Mucosa of descending colon (tissue), 3 donors: ENCODE data around the gene TMEM171. TPM values are rescaled to one million over a fixed set of nuclear protein-coding genes. Genes with fewer than 3 reads are reported as not detected.

Experiments
- ATAC-seq: fragments of 200-7000 bp; cut with Tn5 transposase; one replicate; pipeline ENCODE4 v1.9.1; 2020; ENCODE audit warnings: mild to moderate bottlenecking, moderate library complexity
- DNase-seq, 3 donors: peaks; one replicate each; pipeline ENCODE4 v3.0.0-alpha.2; 2020
- H3K36me3 ChIP-seq: fragments of 200-600 bp; one replicate; pipeline ENCODE4 v1.8.0; 2021; ENCODE audit warnings: low read depth, mild to moderate bottlenecking
- H3K4me1 ChIP-seq: fragments of 200-600 bp; one replicate; pipeline ENCODE4 v1.8.0; 2021; ENCODE audit warnings: low read depth, mild to moderate bottlenecking
- H3K4me3 ChIP-seq: fragments of 200-600 bp; one replicate; pipeline ENCODE4 v1.8.0; 2021; ENCODE audit warnings: mild to moderate bottlenecking
- H3K9me3 ChIP-seq: fragments of 200-600 bp; one replicate; pipeline ENCODE4 v1.8.0; 2021; ENCODE audit warnings: mild to moderate bottlenecking
- CTCF ChIP-seq: fragments of 200-600 bp; IDR thresholded peaks from one replicate; pipeline ENCODE4 v1.8.0; 2022; ENCODE audit warnings: antibody characterized with exemption, mild to moderate bottlenecking
- intact Hi-C, 2 donors: fragments of 100-400 bp; cut with DNase I in 1 of 2; cut with micrococcal nuclease in 1 of 2; formaldehyde crosslinking; loops; one replicate each; pipeline versions ENCODE4 v1.11.0 to v1.11.1; 2022; cut with DNase I, micrococcal nuclease
- total RNA-seq, 3 donors: library from RNA; stranded (reverse); fragmentation: NEBNext Ultra II Directional in 2 of 3; extraction: Animal tissue kit (Norgen Biotek cat#: 25700) in 2 of 3; gene quantifications; one replicate each; pipeline versions ENCODE4 v1.2.1 to v1.2.4, GENCODE V29; 2021 to 2023
- donor health status: DM: no; HTN: no; CAD: no; lungs with moderate emphysema.
- donor health status: DM: no; HTN: no; CAD: no.
- donor health status: DM: no; HTN: yes; CAD: no.

Gene TMEM171
- total RNA-seq, 3 donors from 2014 or later: 34.5 to 101 (median 70.9) TPM

- Histone ChIP-seq H3K9me3 (no peaks in the 10 kb centered on the region), H3K4me1 (peaks cover 4% of the 10 kb centered on the region), H3K36me3 (no peaks in the 10 kb centered on the region), H3K4me3 (no peak overlapping the region)
- DNase-seq (no peak), ATAC-seq (no peak)
- intact Hi-C loops: no loop called here
- no peak for TF ChIP-seq CTCF
Measured at GRCh38 chr5:73142035-73142434, 21.7 kb downstream of the TMEM171 start.

GRCh38 chr5:73143716-73144115 is 23.3 kb downstream of the TMEM171 start:
- peaks cover 4% of the 10 kb centered on the region for H3K4me1 ChIP-seq
- H3K36me3 ChIP-seq: no peaks in the 10 kb centered on the region
- DNase-seq (no peak), ATAC-seq (no peak)
- H3K4me3 ChIP-seq: no peak overlapping the region
- no peaks in the 10 kb centered on the region for H3K9me3 ChIP-seq
- intact Hi-C loops: no loop called here
- TF ChIP-seq CTCF: no peak

GRCh38 chr5:73149540-73149939 is 29.2 kb downstream of the TMEM171 start:
- H3K9me3 ChIP-seq: no peaks in the 10 kb centered on the region
- H3K36me3 ChIP-seq: no peaks in the 10 kb centered on the region
- ATAC-seq (no peak), DNase-seq (no peak)
- H3K4me3 ChIP-seq: no peak overlapping the region
- intact Hi-C loops: no loop called here
- no peaks in the 10 kb centered on the region for H3K4me1 ChIP-seq
- no peak for TF ChIP-seq CTCF

DNA sequence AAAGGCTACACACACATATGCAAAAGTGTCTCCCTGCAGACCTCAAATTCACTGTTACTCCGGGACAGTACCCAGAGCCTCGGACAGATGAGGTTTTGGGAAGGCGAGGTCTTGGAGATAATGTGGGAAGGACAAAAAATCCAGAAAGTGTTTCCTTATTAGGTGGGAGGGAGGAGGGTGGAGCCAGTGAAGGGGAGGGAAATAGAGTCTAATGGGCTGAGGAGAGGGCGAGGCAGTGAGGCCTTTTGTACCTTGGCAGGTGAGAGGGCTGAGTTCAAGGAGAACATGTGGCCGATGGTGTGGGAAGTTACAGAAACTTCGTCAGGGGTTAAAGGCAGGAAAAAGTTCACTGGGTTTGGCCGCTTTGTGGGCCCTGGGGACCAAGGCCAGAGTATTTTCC is 30.5 kb downstream of the TMEM171 start:
- H3K4me3 ChIP-seq: no peak overlapping the region
- no peaks in the 10 kb centered on the region for H3K4me1 ChIP-seq
- H3K36me3 ChIP-seq: no peaks in the 10 kb centered on the region
- no peaks in the 10 kb centered on the region for H3K9me3 ChIP-seq
- DNase-seq (peak in 2 of 3 donors; percentile 47 to 66), ATAC-seq (peak; percentile 74)
- intact Hi-C loops: no loop called here
- TF ChIP-seq CTCF: no peak

GRCh38 chr5:73151766-73152410 is 31.5 kb downstream of the TMEM171 start:
- no peaks in the 10 kb centered on the region for H3K9me3 ChIP-seq
- no peaks in the 10 kb centered on the region for H3K36me3 ChIP-seq
- intact Hi-C loops: no loop called here
- no peak for ATAC-seq
- H3K4me3 ChIP-seq: no peak overlapping the region
- H3K4me1 ChIP-seq: no peaks in the 10 kb centered on the region
- TF ChIP-seq CTCF: no peak
- no peak for DNase-seq
